Measurements from ENCODE around the gene ADNP. TPM values are rescaled to one million over a fixed set of nuclear protein-coding genes. Genes with fewer than 3 reads are reported as not detected.

The ADNP gene
- polyA plus RNA-seq, 3 donors: 1.4 to 16.6 (median 3.3) TPM

DNA sequence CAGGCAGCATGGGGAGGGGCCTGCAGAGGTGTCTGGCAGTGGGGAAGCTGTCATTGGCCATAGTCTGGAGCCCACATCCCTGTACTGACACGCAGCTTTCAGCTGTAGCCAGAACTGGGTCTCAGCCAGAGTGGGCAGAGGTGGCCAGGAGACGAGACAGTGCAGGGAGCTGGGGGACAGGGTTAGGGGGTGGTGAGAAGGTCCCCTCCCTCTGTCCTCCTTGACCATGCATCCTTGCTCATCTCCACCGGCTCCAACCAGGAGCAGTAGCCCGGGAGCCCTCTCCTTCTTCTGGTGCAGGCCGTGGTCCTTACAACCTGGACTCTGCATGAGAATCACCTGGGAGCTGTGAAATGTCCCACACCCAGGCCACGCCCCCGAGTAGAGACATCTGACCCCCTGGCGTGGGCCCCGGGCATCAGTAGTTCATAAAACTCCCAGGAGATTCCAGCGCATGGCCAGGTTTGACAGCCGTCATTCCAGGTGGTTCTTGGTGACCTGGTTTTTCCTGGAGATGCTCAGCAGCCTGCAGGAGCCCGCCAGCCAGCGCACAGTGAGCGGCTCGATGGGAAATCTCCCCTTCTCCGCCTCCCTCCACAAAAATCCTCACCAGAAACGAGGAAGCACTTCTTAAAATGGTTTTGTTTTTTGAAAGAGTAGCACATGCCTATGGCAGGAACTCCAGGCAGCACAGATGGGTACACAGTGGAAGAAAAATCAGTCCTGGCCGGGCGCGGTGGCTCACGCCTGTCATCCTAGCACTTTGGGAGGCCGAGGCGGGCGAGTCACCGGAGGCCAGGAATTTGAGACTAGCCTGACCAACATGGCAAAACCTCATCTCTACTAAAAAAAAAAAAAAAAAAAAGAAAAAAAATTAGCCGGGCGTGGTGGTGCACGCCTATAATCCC lies 56.2 kb downstream of the ADNP start:
- H3K4me3 Mint-ChIP-seq: no peak overlapping the region
- no peak overlapping the region for H3K9ac ChIP-seq (ENCODE audit: insufficient read depth, low read length, poor library complexity, severe bottlenecking)
- H2AFZ ChIP-seq (ENCODE audit: insufficient read depth, low read depth, low read length, poor library complexity, severe bottlenecking): no peak overlapping the region
- no peaks in the 10 kb centered on the region for H3K36me3 Mint-ChIP-seq
- no peaks in the 10 kb centered on the region for H3K9me3 Mint-ChIP-seq
- no peak overlapping the region for H3K27ac Mint-ChIP-seq
- no peaks in the 10 kb centered on the region for H3K4me1 Mint-ChIP-seq
- no peaks in the 10 kb centered on the region for H3K36me3 ChIP-seq (replicated peaks in 1 of 2; ENCODE audit: control insufficient read depth in 1 of 2, insufficient read depth in 2 of 2, low read length in 2 of 2)
- TF ChIP-seq, protein P1, sequence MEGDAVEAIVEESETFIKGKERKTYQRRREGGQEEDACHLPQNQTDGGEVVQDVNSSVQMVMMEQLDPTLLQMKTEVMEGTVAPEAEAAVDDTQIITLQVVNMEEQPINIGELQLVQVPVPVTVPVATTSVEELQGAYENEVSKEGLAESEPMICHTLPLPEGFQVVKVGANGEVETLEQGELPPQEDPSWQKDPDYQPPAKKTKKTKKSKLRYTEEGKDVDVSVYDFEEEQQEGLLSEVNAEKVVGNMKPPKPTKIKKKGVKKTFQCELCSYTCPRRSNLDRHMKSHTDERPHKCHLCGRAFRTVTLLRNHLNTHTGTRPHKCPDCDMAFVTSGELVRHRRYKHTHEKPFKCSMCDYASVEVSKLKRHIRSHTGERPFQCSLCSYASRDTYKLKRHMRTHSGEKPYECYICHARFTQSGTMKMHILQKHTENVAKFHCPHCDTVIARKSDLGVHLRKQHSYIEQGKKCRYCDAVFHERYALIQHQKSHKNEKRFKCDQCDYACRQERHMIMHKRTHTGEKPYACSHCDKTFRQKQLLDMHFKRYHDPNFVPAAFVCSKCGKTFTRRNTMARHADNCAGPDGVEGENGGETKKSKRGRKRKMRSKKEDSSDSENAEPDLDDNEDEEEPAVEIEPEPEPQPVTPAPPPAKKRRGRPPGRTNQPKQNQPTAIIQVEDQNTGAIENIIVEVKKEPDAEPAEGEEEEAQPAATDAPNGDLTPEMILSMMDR (IDR thresholded peaks at IDR 0.05): no peak
- H4K20me1 ChIP-seq (ENCODE audit: insufficient read depth, low read length): no peaks in the 10 kb centered on the region
- intact Hi-C loops (cut with micrococcal nuclease): no loop called here
- 87% methylated on average over 14 of the region's 28 CpGs for WGBS (ENCODE audit: insufficient coverage)
- H3K27me3 Mint-ChIP-seq (ENCODE audit: low read depth in 3 of 3): peaks cover 0 to 4% (median 3%) of the 10 kb centered on the region in 3 donors
- H3K79me2 ChIP-seq (ENCODE audit: insufficient read depth, low read length): no peaks in the 10 kb centered on the region
- no peak for DNase-seq
- no peaks in the 10 kb centered on the region for H3K27me3 ChIP-seq (ENCODE audit: control insufficient read depth in 2 of 2, insufficient read depth in 2 of 2, low read length in 2 of 2)
- no peaks in the 10 kb centered on the region for H3K9me3 ChIP-seq (replicated peaks in 1 of 2; ENCODE audit: control insufficient read depth in 1 of 2, insufficient read depth in 1 of 2, low read length in 2 of 2)
- H3K4me3 ChIP-seq (replicated peaks in 1 of 3; ENCODE audit: low read depth in 2 of 3, low read length in 3 of 3): no peak overlapping the region
- no peak overlapping the region for H3K27ac ChIP-seq (ENCODE audit: low read depth in 1 of 2, low read length in 2 of 2)
- no peaks in the 10 kb centered on the region for H3K4me1 ChIP-seq (ENCODE audit: control insufficient read depth in 1 of 2, insufficient read depth in 2 of 2, low read length in 2 of 2)
- no peak overlapping the region for H3K4me2 ChIP-seq (replicated peaks; ENCODE audit: extremely low read depth, low read length, poor library complexity, severe bottlenecking)

DNA sequence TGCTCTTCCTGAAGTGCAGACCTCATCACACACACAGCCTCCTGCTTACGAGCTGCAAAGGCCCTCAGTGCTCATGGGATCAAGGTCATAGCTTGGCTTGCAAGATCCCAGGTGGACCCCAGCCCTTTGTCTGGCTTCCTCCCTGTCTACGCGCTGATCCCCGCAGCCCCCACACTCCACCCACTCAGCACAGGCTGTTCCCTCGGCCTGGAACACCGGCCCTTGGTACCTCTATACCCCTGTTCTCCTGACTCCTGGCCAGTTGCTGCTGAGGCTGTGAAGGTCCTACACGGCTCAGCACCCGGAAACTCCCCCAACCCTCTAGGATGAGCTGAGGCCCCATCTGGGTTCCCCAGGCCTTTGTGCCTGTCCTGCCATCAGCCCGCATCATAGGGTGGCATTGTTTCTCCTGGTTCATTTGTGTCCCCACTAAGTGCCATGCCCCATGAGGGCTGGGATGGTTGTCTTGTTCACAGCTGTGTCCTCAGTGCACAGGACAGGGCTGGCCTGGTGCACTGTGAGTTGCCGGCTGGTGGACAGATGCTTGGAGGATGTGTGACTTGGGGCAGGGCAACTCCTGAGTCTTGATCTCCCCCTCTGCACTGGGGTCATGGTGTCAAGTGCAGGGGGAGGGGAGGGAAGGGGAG lies 57.0 kb downstream of the ADNP start:
- H3K4me3 ChIP-seq (replicated peaks in 1 of 3; ENCODE audit: low read depth in 2 of 3, low read length in 3 of 3): no peak overlapping the region
- DNase-seq: no peak
- H3K27me3 Mint-ChIP-seq (ENCODE audit: low read depth in 3 of 3): peaks cover 0 to 4% (median 3%) of the 10 kb centered on the region in 3 donors
- no peak overlapping the region for H3K27ac Mint-ChIP-seq
- no peaks in the 10 kb centered on the region for H4K20me1 ChIP-seq (ENCODE audit: insufficient read depth, low read length)
- no peaks in the 10 kb centered on the region for H3K27me3 ChIP-seq (ENCODE audit: control insufficient read depth in 2 of 2, insufficient read depth in 2 of 2, low read length in 2 of 2)
- no peak overlapping the region for H3K9ac ChIP-seq (ENCODE audit: insufficient read depth, low read length, poor library complexity, severe bottlenecking)
- 95% methylated on average over 8 of the region's 10 CpGs for WGBS (ENCODE audit: insufficient coverage)
- H3K79me2 ChIP-seq (ENCODE audit: insufficient read depth, low read length): no peaks in the 10 kb centered on the region
- H3K36me3 Mint-ChIP-seq: no peaks in the 10 kb centered on the region
- H3K4me2 ChIP-seq (replicated peaks; ENCODE audit: extremely low read depth, low read length, poor library complexity, severe bottlenecking): no peak overlapping the region
- H3K4me1 ChIP-seq (ENCODE audit: control insufficient read depth in 1 of 2, insufficient read depth in 2 of 2, low read length in 2 of 2): no peaks in the 10 kb centered on the region
- no peak overlapping the region for H2AFZ ChIP-seq (ENCODE audit: insufficient read depth, low read depth, low read length, poor library complexity, severe bottlenecking)
- intact Hi-C loops (cut with micrococcal nuclease): no loop called here
- TF ChIP-seq, protein P1 (IDR thresholded peaks at IDR 0.05): no peak
- no peaks in the 10 kb centered on the region for H3K36me3 ChIP-seq (replicated peaks in 1 of 2; ENCODE audit: control insufficient read depth in 1 of 2, insufficient read depth in 2 of 2, low read length in 2 of 2)
- H3K4me3 Mint-ChIP-seq: no peak overlapping the region
- no peaks in the 10 kb centered on the region for H3K9me3 ChIP-seq (replicated peaks in 1 of 2; ENCODE audit: control insufficient read depth in 1 of 2, insufficient read depth in 1 of 2, low read length in 2 of 2)
- H3K9me3 Mint-ChIP-seq: no peaks in the 10 kb centered on the region
- no peaks in the 10 kb centered on the region for H3K4me1 Mint-ChIP-seq
- H3K27ac ChIP-seq (ENCODE audit: low read depth in 1 of 2, low read length in 2 of 2): no peak overlapping the region
